K562 (cell line): ENCODE data around the gene STYXL1. TPM values are rescaled to one million over a fixed set of nuclear protein-coding genes. Genes with fewer than 3 reads are reported as not detected.

Experiments
- BRD9 ChIP-seq: fragments of 450-650 bp; IDR thresholded peaks from 2 replicates; pipeline ENCODE4 v1.6.1; 2018; ENCODE audit warnings: low read depth; ENCODE audit not compliant: partially characterized antibody
- CBFA2T2 ChIP-seq: fragments of 450-650 bp; conservative IDR thresholded peaks from 2 replicates; pipeline ENCODE4 v1.6.1; 2017; ENCODE audit warnings: mild to moderate bottlenecking
- DIDO1 ChIP-seq: fragments of 450-650 bp; IDR thresholded peaks from 2 replicates; pipeline ENCODE4 v1.6.1; 2016; ENCODE audit warnings: low read depth, missing biosample characterization, missing genetic modification characterization
- FOS ChIP-seq: IDR thresholded peaks from 3 replicates; pipeline ENCODE4 v1.6.1; 2011; ENCODE audit not compliant: insufficient read length; ENCODE audit errors: extremely low read depth
- NR2F6 ChIP-seq: fragments of 450-650 bp; formaldehyde crosslinking; IDR thresholded peaks from 2 replicates; pipeline ENCODE4 v1.4.0; 2020; ENCODE audit warnings: mild to moderate bottlenecking
- RBM14 ChIP-seq: fragments of 200-400 bp; formaldehyde crosslinking; IDR thresholded peaks from 2 replicates; pipeline ENCODE4 v1.6.1; 2018; ENCODE audit warnings: low read depth, mild to moderate bottlenecking, low read length, moderate library complexity, borderline replicate concordance; ENCODE audit not compliant: insufficient read depth
- STAG1 ChIP-seq: sonication (generic); formaldehyde crosslinking; IDR thresholded peaks from 2 replicates; pipeline ENCODE4 v1.5.0; 2020; ENCODE audit warnings: missing genetic modification reagents, borderline replicate concordance
- SUPT5H ChIP-seq: fragments of 450-650 bp; IDR thresholded peaks from 2 replicates; pipeline ENCODE4 v1.6.1; 2016
- TCF7L2 ChIP-seq: fragments of 150-350 bp; IDR thresholded peaks from 2 replicates; pipeline ENCODE4 v1.6.1; 2016; ENCODE audit warnings: low read depth, mild to moderate bottlenecking, low read length, moderate library complexity
- ZHX1 ChIP-seq: fragments of 150-350 bp; conservative IDR thresholded peaks from 2 replicates; pipeline ENCODE4 v1.6.1; 2014; ENCODE audit warnings: low read length
- ZMIZ1 ChIP-seq, 2 experiments: fragments of 150-350 bp in 1 of 2; IDR thresholded peaks; 2 replicates each; pipeline ENCODE4 v1.6.1; 2012 to 2016; ENCODE audit warnings: low read depth in 2 of 2, low read length in 2 of 2, mild to moderate bottlenecking in 1 of 2, moderate library complexity in 1 of 2
- ZNF507 ChIP-seq: conservative IDR thresholded peaks from 2 replicates; pipeline ENCODE4 v1.6.1; 2017; ENCODE audit warnings: missing genetic modification characterization, missing compliant biosample characterization
- ZNF717 ChIP-seq: fragments of 250-450 bp; sonication (Bioruptor Pico); IDR thresholded peaks from 2 replicates; pipeline ENCODE4 v1.5.0; 2021
- polyA plus RNA-seq, 8 experiments: library from polyadenylated mRNA; depleted of rRNA in 4 of 8; stranded (reverse) in 5 of 8; unstranded in 3 of 8; fragments of >200 nt; fragmentation: Nextera tagmentation in 2 of 8; fragmentation: Illumina TruSeq in 1 of 8; extraction: Ambion mirVana in 2 of 8; extraction: Trizol in 1 of 8; gene quantifications; 2 replicates each; pipeline versions ENCODE4 v1.2.1 to v1.2.3, GENCODE V29; 2011 to 2014; ENCODE audit warnings: inconsistent platforms in 1 of 8, missing spikeins in 1 of 8
- total RNA-seq, 7 experiments: library from RNA; depleted of rRNA in 6 of 7; stranded (reverse); fragments of >200 nt in 6 of 7; fragmentation: Illumina TruSeq in 2 of 7; extraction: Trizol in 2 of 7; gene quantifications; 2 replicates each; pipeline versions ENCODE4 v1.2.1 to v1.2.3, GENCODE V29; 2011 to 2021; ENCODE audit warnings: low replicate concordance in 1 of 7

STYXL1 gene
- total and polyA plus RNA-seq, 9 of the 15 experiments (the other 6 are each of a cell fraction or from before 2014, with no cell fraction given), result 36.5 to 97.2 (median 49.9) TPM

DNA sequence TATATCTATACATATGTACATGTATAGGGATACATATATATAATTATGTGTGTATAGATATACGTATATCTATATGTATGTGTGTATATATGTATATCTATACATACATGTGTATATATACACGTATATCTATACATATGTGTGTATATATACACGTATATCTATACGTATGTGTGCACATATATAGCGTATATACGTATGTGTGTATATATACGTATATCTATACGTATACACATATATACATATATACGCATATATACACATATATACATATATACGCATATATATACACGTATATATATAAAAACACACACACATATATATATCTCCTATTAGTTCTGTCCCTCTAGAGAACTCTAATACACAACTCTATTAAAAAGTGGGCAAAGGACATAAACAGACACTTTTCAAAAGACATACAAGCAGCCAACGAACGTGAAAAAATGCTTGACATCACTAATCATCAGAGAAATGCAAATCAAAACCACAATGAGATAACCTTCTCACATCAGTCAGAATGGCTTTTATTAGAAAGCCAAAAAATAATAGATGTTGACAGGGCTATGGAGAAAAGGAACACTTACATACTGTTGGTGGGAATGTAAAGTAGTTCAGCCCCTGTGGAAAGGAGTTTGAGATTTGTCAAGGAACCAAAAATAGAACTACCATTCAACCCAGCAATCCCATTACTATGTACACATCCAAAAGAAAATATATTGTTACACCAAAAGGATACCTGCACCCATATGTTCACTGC is 31.4 kb downstream of the STYXL1 start (continued):
- no peak for TF ChIP-seq ZNF717
- no peak for TF ChIP-seq CBFA2T2
- no peak for TF ChIP-seq ZNF507 (tag)
- TF ChIP-seq ZMIZ1 (IDR thresholded peaks at IDR 0.05; ENCODE audit: low read depth in 2 of 2, low read length in 2 of 2), result no peak
- no peak for TF ChIP-seq TCF7L2
- TF ChIP-seq FOS, result no peak
- TF ChIP-seq NR2F6 (CRISPR knock-in tag), result peak; percentile 93
- TF ChIP-seq STAG1 (CRISPR knock-in tag), result no peak
- TF ChIP-seq DIDO1 (tag), result no peak
- TF ChIP-seq ZHX1, result no peak
- no peak for TF ChIP-seq SUPT5H
- no peak for TF ChIP-seq RBM14
- no peak for TF ChIP-seq BRD9
